HCT116 (cell line): ENCODE results near the gene TNFSF13. TPM values are rescaled to one million over a fixed set of nuclear protein-coding genes. Genes with fewer than 3 reads are reported as not detected.

ENCODE experiments used
- ATAC-seq: fragments of 200-7000 bp; cut with Tn5 transposase; 2 replicates; pipeline ENCODE4 v1.9.1; 2020; ENCODE audit warnings: mild to moderate bottlenecking, moderate library complexity
- BruUV-seq: library from RNA; stranded (reverse); fragments of 400-500 nt; replicated peaks from 2 replicates; lab custom pipeline; 2021; lab: Mats Ljungman, UMichigan
- CTCF ChIA-PET: fragments of 300-600 bp; sonication (Branson Sonifier 250); formaldehyde crosslinking; loops from one replicate; lab custom pipeline; 2021; ENCODE audit warnings: antibody characterized with exemption; lab: Charles Lee
- POLR2A ChIA-PET: fragments of 300-600, 350-600 bp; sonication (Branson Sonifier 250); formaldehyde crosslinking; loops from one replicate; lab custom pipeline; 2021; ENCODE audit warnings: antibody characterized with exemption; lab: Charles Lee
- RAD21 ChIA-PET, 2 experiments: fragments of 300-600 bp; sonication (Branson Sonifier 250); formaldehyde crosslinking; loops; one replicate each; lab custom pipeline; 2023; ENCODE audit warnings: low total read pairs in 2 of 2; ENCODE audit not compliant: uncharacterized antibody in 2 of 2, unreplicated experiment in 2 of 2, low non-redundant PET in 1 of 2; lab: Charles Lee
- DNase-seq: peaks from one replicate; pipeline ENCODE4 v3.0.0-alpha.2; 2010; ENCODE audit warnings: low read depth, low spot score
- H2AFZ ChIP-seq: fragments of 200-600 bp; shearing (Covaris generic), sonication (generic); 2 replicates; pipeline ENCODE4 v1.6.1; 2017; ENCODE audit warnings: low read depth, mixed run types, mixed read lengths, antibody characterized with exemption, low read length; ENCODE audit not compliant: poor library complexity, severe bottlenecking
- H3K27ac ChIP-seq: 2 replicates; pipeline ENCODE4 v1.5.1; 2012; ENCODE audit warnings: low read depth, low read length
- H3K27me3 ChIP-seq: fragments of 200-600 bp; sonication (generic); 2 replicates; pipeline ENCODE4 v1.6.1; 2016; ENCODE audit warnings: mixed run types, low read length, mixed read lengths; ENCODE audit not compliant: insufficient read depth
- H3K36me3 ChIP-seq, 2 experiments: fragments of 200-500 bp in 1 of 2; fragments of 200-600 bp in 1 of 2; sonication (Bioruptor generic) in 1 of 2; sonication (generic) in 1 of 2; 2 replicates each; pipeline versions ENCODE4 v1.5.1 to v1.6.1; 2014 to 2016; ENCODE audit warnings: low read length in 2 of 2, inconsistent platforms in 1 of 2, mixed read lengths in 1 of 2, mixed run types in 1 of 2; ENCODE audit not compliant: insufficient read depth in 2 of 2, control insufficient read depth in 1 of 2
- H3K4me1 ChIP-seq, 2 experiments: fragments of 200-600 bp in 1 of 2; sonication (generic) in 1 of 2; 2 replicates each; pipeline versions ENCODE4 v1.5.1 to v1.6.1; 2012 to 2017; ENCODE audit warnings: low read length in 2 of 2, inconsistent platforms in 1 of 2, mild to moderate bottlenecking in 1 of 2, mixed read lengths in 1 of 2, mixed run types in 1 of 2, moderate library complexity in 1 of 2; ENCODE audit not compliant: insufficient read depth in 2 of 2, control insufficient read depth in 1 of 2
- H3K4me2 ChIP-seq: fragments of 200-600 bp; sonication (generic); 2 replicates; pipeline ENCODE4 v1.6.1; 2017; ENCODE audit warnings: mixed run types, low read length, mixed read lengths
- H3K4me3 ChIP-seq, 2 experiments: fragments of 200-600 bp in 1 of 2; sonication (generic) in 1 of 2; replicated peaks in 1 of 2; 2 replicates each; pipeline ENCODE4 v1.5.1; 2011 to 2016; ENCODE audit warnings: low read length in 2 of 2, control low read depth in 1 of 2, low read depth in 1 of 2, mild to moderate bottlenecking in 1 of 2, mixed read lengths in 1 of 2, mixed run types in 1 of 2
- H3K79me2 ChIP-seq: fragments of 200-600 bp; sonication (generic); 2 replicates; pipeline ENCODE4 v1.6.1; 2017; ENCODE audit warnings: mild to moderate bottlenecking, mixed run types, low read length, moderate library complexity, mixed read lengths; ENCODE audit not compliant: insufficient read depth
- H3K9ac ChIP-seq: fragments of 200-600 bp; sonication (generic); 2 replicates; pipeline ENCODE4 v1.6.1; 2016; ENCODE audit warnings: low read length, mixed read lengths
- H3K9me2 ChIP-seq: fragments of 200-600 bp; sonication (generic), shearing (Covaris generic); 2 replicates; pipeline ENCODE4 v1.6.1; 2017; ENCODE audit warnings: mixed run types, mild to moderate bottlenecking, moderate library complexity; ENCODE audit not compliant: insufficient read depth
- H3K9me3 ChIP-seq, 2 experiments: fragments of 200-500 bp in 1 of 2; fragments of 200-600 bp in 1 of 2; sonication (Bioruptor generic) in 1 of 2; sonication (generic) in 1 of 2; 2 replicates each; pipeline ENCODE4 v1.6.1; 2014 to 2017; ENCODE audit warnings: low read length in 2 of 2, mixed read lengths in 2 of 2, inconsistent platforms in 1 of 2, low read depth in 1 of 2, mild to moderate bottlenecking in 1 of 2, mixed run types in 1 of 2, moderate library complexity in 1 of 2; ENCODE audit not compliant: control insufficient read depth in 1 of 2, insufficient read depth in 1 of 2
- H4K20me1 ChIP-seq: fragments of 200-600 bp; sonication (generic), shearing (Covaris generic); 2 replicates; pipeline ENCODE4 v1.6.1; 2017; ENCODE audit warnings: mixed run types, mild to moderate bottlenecking, moderate library complexity; ENCODE audit not compliant: insufficient read depth
- CBX3 ChIP-seq: IDR thresholded peaks from 2 replicates; pipeline ENCODE4 v1.6.1; 2012; ENCODE audit warnings: low read depth
- EGR1 ChIP-seq: IDR thresholded peaks from 2 replicates; pipeline ENCODE4 v1.6.1; 2012; ENCODE audit warnings: low read depth
- ELF1 ChIP-seq: IDR thresholded peaks from 2 replicates; pipeline ENCODE4 v1.6.1; 2012; ENCODE audit warnings: low read depth, borderline replicate concordance
- EZH2 ChIP-seq: fragments of 200-600 bp; sonication (generic); IDR thresholded peaks from 2 replicates; pipeline ENCODE4 v1.6.1; 2017; ENCODE audit warnings: antibody characterized with exemption, mixed run types
- EZH2phosphoT487 ChIP-seq: fragments of 200-600 bp; IDR thresholded peaks from 2 replicates; pipeline ENCODE4 v1.6.1; 2018; ENCODE audit warnings: antibody characterized with exemption, borderline replicate concordance
- JUND ChIP-seq: IDR thresholded peaks from 2 replicates; pipeline ENCODE4 v1.6.1; 2012
- POLR2A ChIP-seq: IDR thresholded peaks from 2 replicates; pipeline ENCODE4 v1.7.0; 2011; ENCODE audit warnings: borderline replicate concordance; ENCODE audit not compliant: insufficient read depth, insufficient read length; ENCODE audit errors: extremely low read depth
- POLR2AphosphoS5 ChIP-seq: IDR thresholded peaks from 2 replicates; pipeline ENCODE4 v1.6.1; 2011; ENCODE audit warnings: mild to moderate bottlenecking, low read depth, low read length, moderate library complexity
- RAD21 ChIP-seq: IDR thresholded peaks from 2 replicates; pipeline ENCODE4 v1.6.1; 2012; ENCODE audit warnings: low read depth, mild to moderate bottlenecking
- SIN3A ChIP-seq: IDR thresholded peaks from 2 replicates; pipeline ENCODE4 v1.6.1; 2012; ENCODE audit warnings: low read depth
- SP1 ChIP-seq: IDR thresholded peaks from 2 replicates; pipeline ENCODE4 v1.6.1; 2012; ENCODE audit warnings: low read depth
- SRF ChIP-seq: IDR thresholded peaks from 2 replicates; pipeline ENCODE4 v1.6.1; 2012; ENCODE audit warnings: low read depth
- TCF7L2 ChIP-seq: IDR thresholded peaks from 2 replicates; pipeline ENCODE4 v1.7.0; 2011; ENCODE audit warnings: borderline replicate concordance, inconsistent platforms; ENCODE audit not compliant: insufficient read depth, insufficient read length; ENCODE audit errors: extremely low read depth
- YY1 ChIP-seq: IDR thresholded peaks from 2 replicates; pipeline ENCODE4 v1.6.1; 2011; ENCODE audit warnings: low read length, low read depth, moderate library complexity, mild to moderate bottlenecking; ENCODE audit not compliant: insufficient replicate concordance; ENCODE audit errors: extremely low read depth
- ZNF274 ChIP-seq: fragments of 200-500 bp; sonication (Bioruptor generic); IDR thresholded peaks from 2 replicates; pipeline ENCODE4 v1.6.1; 2014; ENCODE audit warnings: mild to moderate bottlenecking, low read depth, low read length, inconsistent platforms
- intact Hi-C: fragments of 100-400 bp; cut with micrococcal nuclease; formaldehyde crosslinking; loops from 2 replicates; pipeline ENCODE4 v1.10.0; 2022
- total RNA-seq: library from RNA; stranded (reverse); gene quantifications from one replicate; pipeline ENCODE4 v1.2.1, GENCODE V29; 2021; ENCODE audit not compliant: unreplicated experiment
- TF ChIP-seq, protein P1 (sequence below): IDR thresholded peaks from 2 replicates; pipeline ENCODE4 v1.6.1; 2012
- TF ChIP-seq, protein P2 (sequence below): IDR thresholded peaks from 2 replicates; pipeline ENCODE4 v1.6.1; 2012

TNFSF13 gene
- total RNA-seq, 1 experiment from 2014 or later = 0.71 TPM

- no peak for TF ChIP-seq ELF1
- no peak for TF ChIP-seq EZH2phosphoT487
- no peak for TF ChIP-seq TCF7L2
- no peak for TF ChIP-seq POLR2A
- no peak for TF ChIP-seq SRF
- TF ChIP-seq, protein P1, sequence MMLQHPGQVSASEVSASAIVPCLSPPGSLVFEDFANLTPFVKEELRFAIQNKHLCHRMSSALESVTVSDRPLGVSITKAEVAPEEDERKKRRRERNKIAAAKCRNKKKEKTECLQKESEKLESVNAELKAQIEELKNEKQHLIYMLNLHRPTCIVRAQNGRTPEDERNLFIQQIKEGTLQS = no peak
- peak; percentile 80; the same call in 1 of the 2 replicates for TF ChIP-seq POLR2AphosphoS5
- TF ChIP-seq SP1 = peak; percentile 63; the same call in 1 of the 2 replicates
- TF ChIP-seq SIN3A = peak; percentile 98
- no peak for TF ChIP-seq RAD21
- TF ChIP-seq YY1 = no peak
- TF ChIP-seq JUND = no peak; the same call in 1 of the 2 replicates
- 0 out of 2 replicates have a peak, but pooled peaks have one; percentile 29 for TF ChIP-seq EGR1
- no peak for TF ChIP-seq ZNF274
- peak; percentile 66; the same call in 1 of the 2 replicates for TF ChIP-seq CBX3
- TF ChIP-seq, protein P2, sequence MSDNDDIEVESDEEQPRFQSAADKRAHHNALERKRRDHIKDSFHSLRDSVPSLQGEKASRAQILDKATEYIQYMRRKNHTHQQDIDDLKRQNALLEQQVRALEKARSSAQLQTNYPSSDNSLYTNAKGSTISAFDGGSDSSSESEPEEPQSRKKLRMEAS = peak; percentile 90
- TF ChIP-seq EZH2 = no peak
- H3K9ac ChIP-seq = peak within 1 kb of the TSS; percentile 45
- H3K4me2 ChIP-seq = peak within 1 kb of the TSS; percentile 58
- peak within 1 kb of the TSS; percentile 66 for H3K27ac ChIP-seq
- DNase-seq (peak; percentile 71), ATAC-seq (peak; percentile 61)
- peaks cover 66% of the 10 kb centered on the region for H3K79me2 ChIP-seq
- ChIA-PET CTCF (interaction anchor here (1.2 kb wide), 2 partner anchors 19 to 462 kb away, joined by 3 to 5 read pairs; no protein-coding TSS in a partner anchor), POLR2A (interaction anchor here (0.7 to 1.7 kb wide), 5 partner anchors 20 to 462 kb away, joined by 3 to 10 read pairs (median 3); partner anchors contain the start of genes SAT2, SLC2A4, TP53 and WRAP53), RAD21 (no interaction called here)
- no peaks in the 10 kb centered on the region for H3K9me2 ChIP-seq
- H3K4me3 ChIP-seq = peak within 1 kb of the TSS; percentile 17 to 24
- peaks cover 32 to 51% of the 10 kb centered on the region in 2 experiments for H3K36me3 ChIP-seq
- intact Hi-C loops = no loop called here
- no TSS peak for BruUV-seq
- no peak within 1 kb of the TSS for H2AFZ ChIP-seq
- H3K9me3 ChIP-seq = no peaks in the 10 kb centered on the region
- peaks cover 29% of the 10 kb centered on the region; the same call in 1 of the 2 replicates for H4K20me1 ChIP-seq
- peaks cover 12 to 75% of the 10 kb centered on the region in 2 experiments for H3K4me1 ChIP-seq
- no peaks in the 10 kb centered on the region for H3K27me3 ChIP-seq
Measured at GRCh38 chr17:7579001-7579833, 20.7 kb downstream of the TNFSF13 start, which contains the start of gene CD68. Gene CD68, plus strand, starts transcription at chr17:7579638. Its CDS starts 40 bp downstream, at chr17:7579678.
